MG63 (cell line): Measurements from ENCODE around the gene ANXA10. TPM values are rescaled to one million over a fixed set of nuclear protein-coding genes. Genes with fewer than 3 reads are reported as not detected.

ENCODE experiments used
- DNase-seq: peaks from one replicate; pipeline ENCODE4 v3.0.0-alpha.2; 2020
- H3K27me3 ChIP-seq: fragments of 250-450 bp; sonication (Bioruptor Pico); 2 replicates; pipeline ENCODE4 v1.5.1; 2020; ENCODE audit warnings: mild to moderate bottlenecking, moderate library complexity
- H3K36me3 ChIP-seq: fragments of 250-450 bp; sonication (Bioruptor Pico); 2 replicates; pipeline ENCODE4 v1.5.1; 2020; ENCODE audit warnings: mild to moderate bottlenecking, moderate library complexity
- H3K4me3 ChIP-seq: fragments of 250-450 bp; sonication (Bioruptor Pico); 2 replicates; pipeline ENCODE4 v1.5.1; 2020; ENCODE audit warnings: mild to moderate bottlenecking, moderate library complexity
- H3K9me3 ChIP-seq: fragments of 250-450 bp; sonication (Bioruptor Pico); 2 replicates; pipeline ENCODE4 v1.5.1; 2020; ENCODE audit warnings: mild to moderate bottlenecking, moderate library complexity
- total RNA-seq: library from RNA; depleted of rRNA; stranded (reverse); fragments of >200 nt; shearing (Covaris generic); gene quantifications from 2 replicates; pipeline ENCODE4 v1.2.3, GENCODE V29; 2014; ENCODE audit warnings: low replicate concordance

The ANXA10 gene
- total RNA-seq, 1 experiment from 2014 or later: not detected

- peaks cover 5% of the 10 kb centered on the region; the same call in 1 of the 2 replicates for H3K9me3 ChIP-seq
- peak; percentile 69 for DNase-seq
- no peaks in the 10 kb centered on the region for H3K27me3 ChIP-seq
- no peak overlapping the region for H3K4me3 ChIP-seq
- H3K36me3 ChIP-seq: no peaks in the 10 kb centered on the region
Observed at GRCh38 chr4:168138143-168138542, 45.8 kb downstream of the ANXA10 start.

GRCh38 chr4:168139336-168139735 lies 47.0 kb downstream of the ANXA10 start:
- H3K4me3 ChIP-seq: no peak overlapping the region
- peaks cover 5% of the 10 kb centered on the region; the same call in 1 of the 2 replicates for H3K9me3 ChIP-seq
- peak; percentile 5 for DNase-seq
- no peaks in the 10 kb centered on the region for H3K36me3 ChIP-seq
- no peaks in the 10 kb centered on the region for H3K27me3 ChIP-seq

GRCh38 chr4:168141733-168142132 lies 49.4 kb downstream of the ANXA10 start:
- H3K9me3 ChIP-seq: peaks cover 5% of the 10 kb centered on the region; the same call in 1 of the 2 replicates
- DNase-seq: no peak
- no peaks in the 10 kb centered on the region for H3K36me3 ChIP-seq
- no peak overlapping the region for H3K4me3 ChIP-seq
- no peaks in the 10 kb centered on the region for H3K27me3 ChIP-seq

GRCh38 chr4:168143601-168144000 lies 51.3 kb downstream of the ANXA10 start:
- no peak overlapping the region for H3K4me3 ChIP-seq
- DNase-seq: no peak
- 0 out of 2 replicates have a peak, but pooled peaks cover 2% of the 10 kb centered on the region for H3K9me3 ChIP-seq
- no peaks in the 10 kb centered on the region for H3K36me3 ChIP-seq
- no peaks in the 10 kb centered on the region for H3K27me3 ChIP-seq

- no peaks in the 10 kb centered on the region for H3K9me3 ChIP-seq
- H3K4me3 ChIP-seq: no peak overlapping the region
- no peaks in the 10 kb centered on the region for H3K27me3 ChIP-seq
- DNase-seq: no peak
- H3K36me3 ChIP-seq: no peaks in the 10 kb centered on the region
Observed at GRCh38 chr4:168150420-168151050, 58.2 kb downstream of the ANXA10 start.

GRCh38 chr4:168151327-168151726 lies 59.0 kb downstream of the ANXA10 start:
- Histone ChIP-seq H3K9me3 (no peaks in the 10 kb centered on the region), H3K36me3 (no peaks in the 10 kb centered on the region), H3K27me3 (no peaks in the 10 kb centered on the region), H3K4me3 (no peak overlapping the region)
- DNase-seq: no peak

GRCh38 chr4:168152837-168153500 lies 60.6 kb downstream of the ANXA10 start:
- no peak overlapping the region for H3K4me3 ChIP-seq

GRCh38 chr4:168153596-168154440 lies 61.5 kb downstream of the ANXA10 start:
- H3K9me3 ChIP-seq: no peaks in the 10 kb centered on the region; the same call in 1 of the 2 replicates
- peak; percentile 78 for DNase-seq
- H3K36me3 ChIP-seq: no peaks in the 10 kb centered on the region
- H3K27me3 ChIP-seq: no peaks in the 10 kb centered on the region
- H3K4me3 ChIP-seq: peak overlapping the region; percentile 20

More at GRCh38 chr4:168152837-168153500, 60.6 kb downstream of the ANXA10 start:
- Histone ChIP-seq H3K27me3 (no peaks in the 10 kb centered on the region), H3K36me3 (no peaks in the 10 kb centered on the region), H3K9me3 (no peaks in the 10 kb centered on the region; the same call in 1 of the 2 replicates)
- DNase-seq: no peak

GRCh38 chr4:168154546-168155277 lies 62.4 kb downstream of the ANXA10 start:
- H3K9me3 ChIP-seq: peaks cover 4% of the 10 kb centered on the region; the same call in 1 of the 2 replicates
- no peak overlapping the region for H3K4me3 ChIP-seq
- H3K27me3 ChIP-seq: no peaks in the 10 kb centered on the region
- H3K36me3 ChIP-seq: no peaks in the 10 kb centered on the region
- no peak for DNase-seq

- Histone ChIP-seq H3K36me3 (no peaks in the 10 kb centered on the region), H3K9me3 (peaks cover 8% of the 10 kb centered on the region; the same call in 1 of the 2 replicates), H3K27me3 (no peaks in the 10 kb centered on the region), H3K4me3 (no peak overlapping the region)
- DNase-seq: no peak
Observed at GRCh38 chr4:168162604-168163003, 70.3 kb downstream of the ANXA10 start.

GRCh38 chr4:168163106-168163505 lies 70.8 kb downstream of the ANXA10 start:
- H3K9me3 ChIP-seq: peaks cover 8% of the 10 kb centered on the region; the same call in 1 of the 2 replicates
- DNase-seq: no peak
- no peak overlapping the region for H3K4me3 ChIP-seq
- no peaks in the 10 kb centered on the region for H3K36me3 ChIP-seq
- no peaks in the 10 kb centered on the region for H3K27me3 ChIP-seq

- H3K36me3 ChIP-seq: no peaks in the 10 kb centered on the region
- H3K4me3 ChIP-seq: no peak overlapping the region
- peaks cover 8% of the 10 kb centered on the region; the same call in 1 of the 2 replicates for H3K9me3 ChIP-seq
- no peak for DNase-seq
- H3K27me3 ChIP-seq: no peaks in the 10 kb centered on the region
Observed at GRCh38 chr4:168164045-168164444, 71.7 kb downstream of the ANXA10 start.

- Histone ChIP-seq H3K36me3 (no peaks in the 10 kb centered on the region), H3K27me3 (no peaks in the 10 kb centered on the region), H3K4me3 (no peak overlapping the region), H3K9me3 (0 out of 2 replicates have a peak, but pooled peaks cover 4% of the 10 kb centered on the region)
- DNase-seq: no peak
Observed at GRCh38 chr4:168164915-168165548, 72.7 kb downstream of the ANXA10 start.

- Histone ChIP-seq H3K36me3 (no peaks in the 10 kb centered on the region), H3K4me3 (no peak overlapping the region), H3K27me3 (no peaks in the 10 kb centered on the region), H3K9me3 (no peaks in the 10 kb centered on the region)
- no peak for DNase-seq
Observed at GRCh38 chr4:168167714-168168284, 75.5 kb downstream of the ANXA10 start.

GRCh38 chr4:168174308-168174707 lies 82.0 kb downstream of the ANXA10 start:
- H3K4me3 ChIP-seq: no peak overlapping the region
- DNase-seq: no peak
- no peaks in the 10 kb centered on the region for H3K27me3 ChIP-seq
- no peaks in the 10 kb centered on the region for H3K9me3 ChIP-seq
- no peaks in the 10 kb centered on the region for H3K36me3 ChIP-seq
